Measurements from ENCODE around the gene TMEM167B. TPM values are rescaled to one million over a fixed set of nuclear protein-coding genes. Genes with fewer than 3 reads are reported as not detected.

Gene TMEM167B
- total RNA-seq, 1 experiment from 2014 or later: 21.4 TPM

DNA sequence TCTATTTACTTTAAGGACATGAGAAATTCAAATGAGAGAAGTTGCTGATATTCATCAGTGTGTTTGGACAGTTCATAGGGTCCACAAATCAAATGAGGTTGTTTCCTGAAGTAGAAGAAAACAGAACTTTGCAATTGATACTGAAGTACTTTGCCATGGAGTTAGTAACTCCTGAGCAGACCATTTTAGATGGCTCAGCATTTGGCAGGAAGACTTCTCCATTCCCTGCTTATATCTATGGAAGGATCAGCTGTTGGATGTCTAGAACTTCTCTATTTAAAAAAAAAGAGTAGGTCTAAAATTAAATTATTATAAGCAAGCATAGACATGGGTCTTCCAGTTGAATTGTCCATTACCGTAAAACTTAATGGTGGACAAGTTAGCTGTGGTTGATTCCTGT lies 5.1 kb downstream of the TMEM167B start:
- BruUV-seq (replicated peaks): no TSS peak
- TF ChIP-seq, protein P1, sequence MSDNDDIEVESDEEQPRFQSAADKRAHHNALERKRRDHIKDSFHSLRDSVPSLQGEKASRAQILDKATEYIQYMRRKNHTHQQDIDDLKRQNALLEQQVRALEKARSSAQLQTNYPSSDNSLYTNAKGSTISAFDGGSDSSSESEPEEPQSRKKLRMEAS (IDR thresholded peaks at IDR 0.05): no peak
- TF ChIP-seq SP1 (IDR thresholded peaks at IDR 0.05; ENCODE audit: low read depth): no peak
- no peak for TF ChIP-seq EZH2 (IDR thresholded peaks at IDR 0.05)
- TF ChIP-seq, protein P2, sequence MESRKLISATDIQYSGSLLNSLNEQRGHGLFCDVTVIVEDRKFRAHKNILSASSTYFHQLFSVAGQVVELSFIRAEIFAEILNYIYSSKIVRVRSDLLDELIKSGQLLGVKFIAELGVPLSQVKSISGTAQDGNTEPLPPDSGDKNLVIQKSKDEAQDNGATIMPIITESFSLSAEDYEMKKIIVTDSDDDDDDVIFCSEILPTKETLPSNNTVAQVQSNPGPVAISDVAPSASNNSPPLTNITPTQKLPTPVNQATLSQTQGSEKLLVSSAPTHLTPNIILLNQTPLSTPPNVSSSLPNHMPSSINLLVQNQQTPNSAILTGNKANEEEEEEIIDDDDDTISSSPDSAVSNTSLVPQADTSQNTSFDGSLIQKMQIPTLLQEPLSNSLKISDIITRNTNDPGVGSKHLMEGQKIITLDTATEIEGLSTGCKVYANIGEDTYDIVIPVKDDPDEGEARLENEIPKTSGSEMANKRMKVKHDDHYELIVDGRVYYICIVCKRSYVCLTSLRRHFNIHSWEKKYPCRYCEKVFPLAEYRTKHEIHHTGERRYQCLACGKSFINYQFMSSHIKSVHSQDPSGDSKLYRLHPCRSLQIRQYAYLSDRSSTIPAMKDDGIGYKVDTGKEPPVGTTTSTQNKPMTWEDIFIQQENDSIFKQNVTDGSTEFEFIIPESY (IDR thresholded peaks at IDR 0.05; ENCODE audit: extremely low read depth, insufficient replicate concordance, low read length): no peak
- no peak for TF ChIP-seq EZH2phosphoT487 (IDR thresholded peaks at IDR 0.05; ENCODE audit: borderline replicate concordance)
- TF ChIP-seq ZFX (IDR thresholded peaks at IDR 0.05): no peak
- no peak for TF ChIP-seq SRF (IDR thresholded peaks at IDR 0.05; ENCODE audit: low read depth)
- no peak for TF ChIP-seq POLR2AphosphoS5 (IDR thresholded peaks at IDR 0.05; ENCODE audit: low read depth, low read length)
- no peak for TF ChIP-seq SIN3A (IDR thresholded peaks at IDR 0.05; ENCODE audit: low read depth)
- no peak for TF ChIP-seq ZNF274 (IDR thresholded peaks at IDR 0.05; ENCODE audit: low read depth, low read length)
- no peak for TF ChIP-seq FOSL1 (IDR thresholded peaks at IDR 0.05; ENCODE audit: low read depth)
- TF ChIP-seq, protein P3, sequence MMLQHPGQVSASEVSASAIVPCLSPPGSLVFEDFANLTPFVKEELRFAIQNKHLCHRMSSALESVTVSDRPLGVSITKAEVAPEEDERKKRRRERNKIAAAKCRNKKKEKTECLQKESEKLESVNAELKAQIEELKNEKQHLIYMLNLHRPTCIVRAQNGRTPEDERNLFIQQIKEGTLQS (IDR thresholded peaks at IDR 0.05): no peak
- no peak for TF ChIP-seq EGR1 (IDR thresholded peaks at IDR 0.05; ENCODE audit: low read depth)
- TF ChIP-seq CEBPB (IDR thresholded peaks at IDR 0.05; ENCODE audit: low read depth): no peak
- RAD21 ChIA-PET (ENCODE audit: low non-redundant PET in 1 of 2, low total read pairs in 2 of 2, uncharacterized antibody in 2 of 2, unreplicated experiment in 2 of 2): no interaction called here
- Histone ChIP-seq H3K27me3 (ENCODE audit: insufficient read depth, low read length) (no peaks in the 10 kb centered on the region), H3K9me2 (ENCODE audit: insufficient read depth) (no peaks in the 10 kb centered on the region), H3K4me3 (replicated peaks in 1 of 2; ENCODE audit: low read depth in 1 of 2, low read length in 2 of 2) (no peak overlapping the region), H3K79me2 (ENCODE audit: insufficient read depth, low read length) (peaks cover 31% of the 10 kb centered on the region), H3K9ac (ENCODE audit: low read length) (no peak overlapping the region), H3K27ac (ENCODE audit: low read depth, low read length) (no peak overlapping the region), H3K9me3 (ENCODE audit: control insufficient read depth in 1 of 2, insufficient read depth in 1 of 2, low read depth in 1 of 2, low read length in 2 of 2) (no peaks in the 10 kb centered on the region), H4K20me1 (ENCODE audit: insufficient read depth) (no peaks in the 10 kb centered on the region), H3K36me3 (ENCODE audit: control insufficient read depth in 1 of 2, insufficient read depth in 2 of 2, low read length in 2 of 2) (peaks cover 0 to 7% of the 10 kb centered on the region in 2 experiments; a peak in 1 of 4 replicates), H2AFZ (ENCODE audit: low read depth, low read length, poor library complexity, severe bottlenecking) (no peak overlapping the region), H3K4me2 (ENCODE audit: low read length) (no peak overlapping the region), H3K4me1 (ENCODE audit: control insufficient read depth in 1 of 2, insufficient read depth in 2 of 2, low read length in 2 of 2) (peaks cover 0 to 17% of the 10 kb centered on the region in 2 experiments; a peak in 2 of 4 replicates)
- intact Hi-C loops (cut with micrococcal nuclease): no loop called here
- POLR2A ChIA-PET: no interaction called here
- DNase-seq (ENCODE audit: low read depth, low spot score): no peak
- ATAC-seq: no peak
- CTCF ChIA-PET: interaction anchor here (0.6 to 1.0 kb wide), 2 partner anchors 17 to 24 kb away, joined by 3 to 4 read pairs; a partner anchor contains a TSS
